GM20431 (cell line): ENCODE data around the gene NAA60.

Experiments used
- in situ Hi-C: fragments of 300-500 bp; cut with MseI, MboI; formaldehyde crosslinking; loops from one replicate; pipeline ENCODE4 v1.15.0; 2020; ENCODE audit warnings: low sequenced_read_pairs; ENCODE audit not compliant: unreplicated experiment

NAA60 gene

DNA sequence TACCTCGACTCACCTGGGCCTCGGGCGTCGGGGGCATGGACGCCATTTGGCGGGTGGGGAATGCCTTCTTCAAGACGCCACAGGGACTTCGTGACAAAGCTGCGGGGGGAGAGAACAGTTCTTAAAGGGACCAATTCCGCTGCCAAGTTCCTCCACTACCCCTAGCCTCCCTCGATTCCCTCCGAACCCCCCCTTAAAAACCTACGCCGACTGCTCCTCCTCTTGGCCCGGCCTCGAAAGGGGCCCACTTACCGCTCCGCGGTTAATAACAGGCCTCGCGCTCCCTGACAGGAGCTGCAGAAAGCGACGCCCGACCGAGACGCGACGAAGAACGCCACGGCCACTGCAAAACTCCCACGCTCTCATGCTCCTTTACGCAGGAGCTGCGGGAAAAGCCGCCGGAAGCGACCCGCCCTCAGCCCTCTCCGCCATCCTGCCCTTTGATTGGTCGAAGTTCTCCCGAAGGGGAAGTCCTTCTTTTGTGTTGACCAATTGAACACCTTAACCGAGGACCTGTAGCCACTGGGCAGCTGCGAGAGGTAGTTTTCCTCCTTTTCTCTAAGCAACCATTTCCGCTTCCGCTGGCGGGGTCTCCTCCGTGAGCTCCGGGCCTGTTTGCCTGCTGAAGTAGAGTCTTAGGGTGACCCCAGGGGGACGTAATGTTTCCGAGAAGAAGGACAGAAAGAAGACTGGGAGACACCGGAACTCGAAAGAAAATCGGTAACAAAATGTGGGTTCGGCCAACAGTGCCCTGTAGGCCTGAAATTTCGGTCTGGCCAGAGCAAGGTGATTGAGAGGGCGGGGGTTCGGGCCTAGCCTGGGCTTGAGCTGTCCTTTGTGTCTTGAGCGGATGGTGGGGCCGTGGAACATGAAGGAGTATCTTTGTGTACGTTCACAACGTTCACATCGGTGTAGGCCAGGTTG is at the start of gene NAA60, which contains the start of gene ZNF597:
NAA60 (plus strand) TSS at position 573 of the 924 bp plus-strand sequence. CDS start 32,548 bp downstream, outside the sequence.
ZNF597 (minus strand) TSS at position 397 of the 924 bp plus-strand sequence; CDS start at position 46, 351 bp downstream.
- in situ Hi-C loops = no loop called here

DNA sequence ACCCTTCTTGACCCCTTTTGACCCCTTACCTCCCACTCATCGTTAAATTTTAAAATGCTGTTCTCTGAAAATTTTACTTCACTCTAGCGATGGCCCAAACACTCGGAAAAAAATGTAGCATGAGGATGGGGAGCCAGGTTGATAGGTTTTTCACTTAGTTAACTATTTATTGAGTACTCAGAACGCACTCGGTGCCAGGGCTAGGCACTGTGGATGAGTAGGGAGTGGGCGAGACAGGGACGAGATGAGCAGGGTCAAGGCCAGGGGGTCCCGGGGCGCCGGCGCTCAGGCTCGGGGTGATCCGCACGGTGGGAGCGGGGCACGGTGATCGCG is 43.1 kb upstream of the NAA60 start:
- in situ Hi-C loops = no loop called here

DNA sequence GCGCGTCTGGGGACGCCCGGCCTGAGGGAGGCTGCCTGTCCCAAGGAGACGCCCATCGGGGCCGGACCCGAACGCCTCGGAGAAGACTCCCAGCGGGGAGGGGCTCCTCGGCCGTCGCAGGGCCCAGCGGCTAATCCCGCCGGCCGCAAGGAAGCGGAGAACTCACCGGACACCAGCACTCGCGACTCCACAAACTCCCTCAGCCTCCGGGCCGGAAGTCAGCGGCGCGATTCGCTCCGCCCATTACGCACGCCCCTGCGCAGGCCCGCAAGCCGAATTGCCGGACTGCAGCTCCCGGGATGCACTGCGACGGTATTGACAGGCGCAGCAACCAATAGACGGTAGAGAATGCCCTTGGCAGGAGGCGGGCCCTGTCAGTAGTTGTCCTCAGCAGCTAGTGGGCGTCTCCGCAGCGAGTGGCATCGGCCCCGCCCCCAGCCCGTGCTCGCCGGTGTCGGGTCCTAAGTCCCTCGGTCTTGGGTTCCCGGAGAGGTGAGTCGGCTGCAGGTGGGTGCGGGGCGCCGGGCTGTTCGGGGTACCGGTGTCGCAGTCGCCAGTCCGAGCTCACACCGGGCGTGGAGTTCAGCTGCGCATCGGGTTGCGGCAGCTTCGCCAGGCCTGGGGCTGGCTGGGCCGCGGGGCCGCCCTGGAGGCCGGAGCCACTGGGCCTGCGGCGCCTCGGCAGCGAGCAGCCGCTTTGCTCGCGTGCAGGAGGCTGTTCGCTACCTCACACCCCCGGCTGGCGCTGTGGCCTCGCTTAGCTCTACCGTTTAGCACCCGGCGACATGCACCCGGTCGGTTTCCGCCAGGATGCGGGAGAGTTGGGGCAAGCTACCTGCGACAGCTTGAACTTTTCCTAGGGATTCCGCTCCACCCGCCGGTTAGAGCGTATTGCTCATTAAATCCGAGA is 42.4 kb upstream of the NAA60 start, which contains the start of the genes ZNF174 and ZSCAN32:
ZNF174 (plus strand) TSS at position 437 of the 910 bp plus-strand sequence. CDS start 790 bp downstream, outside the sequence.
ZSCAN32 (minus strand) TSS at position 226 of the 910 bp plus-strand sequence. CDS start 3,447 bp downstream, outside the sequence.
- in situ Hi-C loops = no loop called here

DNA sequence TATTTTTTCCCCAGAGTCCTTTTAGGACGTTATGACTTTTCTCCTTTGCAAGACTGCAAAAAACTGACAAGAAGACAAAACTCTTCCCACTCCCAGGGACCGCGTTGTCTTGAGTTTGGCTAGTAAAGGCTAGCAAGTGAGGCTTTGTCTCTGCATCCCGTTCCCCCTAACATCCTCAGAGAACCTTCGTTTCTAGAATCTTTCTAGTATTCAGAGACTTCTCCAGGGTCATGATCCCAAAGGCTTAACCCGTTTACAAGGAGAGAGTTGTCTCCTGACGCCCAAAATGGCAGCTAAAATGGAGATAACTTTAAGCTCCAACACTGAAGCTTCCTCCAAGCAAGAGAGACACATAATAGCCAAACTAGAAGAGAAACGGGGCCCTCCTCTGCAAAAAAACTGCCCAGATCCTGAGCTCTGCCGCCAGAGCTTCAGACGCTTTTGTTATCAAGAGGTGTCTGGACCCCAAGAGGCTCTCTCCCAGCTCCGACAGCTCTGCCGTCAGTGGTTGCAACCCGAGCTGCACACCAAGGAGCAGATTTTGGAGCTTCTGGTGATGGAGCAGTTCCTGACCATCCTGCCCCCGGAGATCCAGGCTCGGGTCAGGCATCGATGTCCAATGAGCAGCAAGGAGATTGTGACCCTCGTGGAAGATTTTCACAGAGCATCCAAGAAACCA is 41.6 kb upstream of the NAA60 start:
- in situ Hi-C loops = no loop called here

DNA sequence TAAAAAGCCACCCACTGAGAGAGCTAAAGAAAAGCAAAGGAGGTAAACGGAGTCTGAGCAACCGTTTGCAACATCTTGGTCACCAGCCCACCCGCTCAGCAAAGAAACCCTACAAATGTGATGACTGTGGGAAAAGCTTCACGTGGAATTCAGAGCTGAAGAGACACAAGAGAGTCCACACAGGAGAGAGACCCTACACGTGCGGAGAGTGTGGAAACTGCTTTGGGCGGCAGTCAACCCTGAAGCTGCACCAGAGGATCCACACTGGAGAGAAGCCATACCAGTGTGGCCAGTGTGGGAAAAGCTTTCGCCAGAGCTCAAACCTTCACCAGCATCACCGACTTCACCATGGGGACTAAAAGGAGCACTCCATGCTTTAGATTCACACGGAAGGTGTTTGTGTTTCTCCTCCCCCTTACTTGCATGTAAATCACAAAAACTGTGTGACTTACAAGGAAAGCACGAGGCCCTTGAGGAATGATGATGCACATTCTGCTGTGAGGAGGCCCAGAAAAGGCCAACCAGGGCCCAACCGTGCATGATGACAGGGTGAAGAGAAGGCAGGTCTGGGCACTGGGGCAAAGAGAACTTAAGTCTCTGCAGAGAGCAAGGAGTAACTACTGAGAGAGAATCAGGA is 34.8 kb upstream of the NAA60 start:
- in situ Hi-C loops = no loop called here

DNA sequence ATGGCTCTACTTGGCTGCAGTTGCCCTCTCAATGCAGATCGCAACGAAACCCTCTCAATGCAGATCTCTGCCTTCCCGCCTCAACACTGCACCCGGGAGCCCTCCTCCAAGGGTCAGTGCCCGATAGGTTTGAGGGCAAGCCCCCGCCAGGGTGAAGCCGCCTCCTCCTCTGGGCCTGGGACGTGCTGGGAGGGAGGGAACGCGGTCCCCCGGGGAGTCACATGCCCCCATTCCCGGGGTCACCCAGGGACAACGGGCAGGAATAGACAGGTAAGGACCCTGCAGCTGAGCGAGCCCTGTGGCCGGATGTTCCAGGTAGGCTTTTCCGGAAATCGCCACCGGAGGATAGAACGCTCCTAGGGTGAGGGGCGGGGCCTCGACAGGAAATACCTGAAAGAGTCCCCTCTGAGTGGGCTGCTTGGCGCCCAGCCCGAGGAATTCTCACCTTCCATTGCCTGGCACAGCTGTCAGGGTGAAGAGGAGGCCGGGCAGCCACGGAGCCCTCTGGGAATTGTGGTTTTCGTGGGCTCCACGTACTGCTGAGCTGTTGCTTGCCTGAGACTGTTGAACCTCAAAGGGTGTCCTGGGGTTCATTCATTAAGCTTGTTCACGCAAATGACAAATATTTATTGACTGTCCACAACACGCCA is 29.6 kb upstream of the NAA60 start:
- in situ Hi-C loops = no loop called here

DNA sequence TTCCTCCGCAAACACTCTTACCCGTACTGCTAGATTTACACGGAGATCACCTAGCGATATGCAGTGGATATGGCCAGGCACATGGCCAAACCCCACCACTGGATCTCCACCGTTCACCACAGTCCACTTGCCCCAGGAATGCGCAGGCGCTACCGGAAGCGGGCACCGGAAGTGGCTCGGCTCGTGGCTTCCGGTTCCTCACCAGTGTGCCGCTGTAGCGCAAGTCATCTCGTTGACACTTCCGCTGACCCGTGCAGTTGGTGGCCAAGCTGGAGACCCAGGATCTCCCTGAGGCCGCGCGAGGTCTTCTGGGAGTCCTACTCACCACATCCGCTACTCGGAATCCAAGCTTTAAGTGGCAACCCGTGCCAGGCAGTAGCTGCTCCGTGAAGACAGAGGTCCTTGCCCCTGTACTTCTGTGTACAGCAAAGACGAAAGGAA is 11.7 kb upstream of the NAA60 start:
- in situ Hi-C loops = no loop called here

DNA sequence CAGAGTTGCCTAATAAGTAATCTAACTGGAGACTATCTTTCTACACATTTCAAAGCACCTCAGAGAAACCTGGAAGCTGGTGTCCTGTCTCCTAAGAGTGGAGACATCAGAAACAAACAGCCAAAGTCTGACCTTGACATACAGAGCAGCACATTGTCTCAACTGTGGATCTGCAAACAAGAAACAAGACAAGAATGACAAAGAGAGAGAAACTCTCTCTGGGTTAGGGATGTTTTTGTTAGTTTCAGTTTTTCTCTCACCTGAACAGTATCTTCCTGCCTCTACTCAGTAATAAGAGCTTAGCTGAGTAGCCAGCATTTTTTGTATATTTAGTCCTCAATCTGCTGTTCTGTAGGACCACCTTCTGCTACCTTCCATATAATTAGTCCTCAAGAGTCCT is 9.1 kb upstream of the NAA60 start:
- in situ Hi-C loops = no loop called here

DNA sequence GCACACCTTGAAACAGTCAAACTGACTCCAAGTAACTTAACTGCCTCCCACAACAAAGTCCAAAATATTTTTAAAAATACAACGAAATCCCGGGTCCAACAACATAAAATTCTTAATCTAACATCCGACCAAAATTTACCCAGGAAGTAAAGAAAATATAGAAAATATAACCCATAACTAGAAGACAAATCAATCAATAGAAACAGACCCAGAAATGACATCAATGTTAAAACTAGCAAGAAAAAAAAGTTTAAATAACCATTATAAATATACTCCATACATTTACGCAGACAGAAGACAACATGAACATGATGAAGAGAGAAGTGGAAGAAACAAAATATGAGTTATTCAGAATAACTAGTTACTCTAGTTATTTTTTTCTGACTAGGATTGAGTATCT is 3.8 kb upstream of the NAA60 start:
- in situ Hi-C loops = no loop called here

DNA sequence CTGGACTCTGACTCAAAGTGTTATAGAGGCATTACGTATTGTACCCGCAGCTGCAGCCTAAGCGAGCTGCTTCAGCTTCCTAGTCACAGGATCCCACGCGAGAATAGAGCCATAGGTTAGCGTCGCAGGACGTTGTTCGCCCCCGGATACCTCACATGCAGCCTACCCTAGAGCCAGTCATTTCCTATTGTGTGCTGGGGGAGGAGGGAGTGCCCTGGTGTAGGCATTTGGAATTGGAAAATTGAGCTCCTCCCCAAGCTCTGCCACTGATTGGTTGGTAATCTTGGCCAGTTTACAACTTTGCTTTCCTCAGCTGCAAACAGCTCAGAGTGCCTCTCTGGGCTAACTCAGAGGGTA is 530 bp downstream of the NAA60 start:
- in situ Hi-C loops = no loop called here

DNA sequence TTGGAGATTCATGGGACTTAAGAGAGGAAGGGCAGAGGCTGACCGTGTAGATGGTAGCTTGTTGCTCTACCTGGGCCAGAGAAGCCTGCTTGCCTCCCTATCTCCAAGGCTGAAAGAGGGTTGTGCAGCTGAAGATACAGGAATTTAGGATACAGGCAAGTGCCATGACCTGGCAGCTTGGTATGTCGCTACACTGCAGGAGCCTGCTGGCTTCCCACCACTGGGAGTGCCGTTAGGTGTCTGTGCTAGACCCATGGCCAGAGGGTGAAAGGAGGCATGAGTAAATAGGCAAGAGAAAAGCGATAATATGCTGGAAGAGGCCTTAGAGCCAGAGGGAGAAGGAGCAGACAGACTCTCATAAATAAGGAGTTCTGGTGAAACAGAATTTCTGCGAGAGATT is 10.6 kb downstream of the NAA60 start:
- in situ Hi-C loops = no loop called here

DNA sequence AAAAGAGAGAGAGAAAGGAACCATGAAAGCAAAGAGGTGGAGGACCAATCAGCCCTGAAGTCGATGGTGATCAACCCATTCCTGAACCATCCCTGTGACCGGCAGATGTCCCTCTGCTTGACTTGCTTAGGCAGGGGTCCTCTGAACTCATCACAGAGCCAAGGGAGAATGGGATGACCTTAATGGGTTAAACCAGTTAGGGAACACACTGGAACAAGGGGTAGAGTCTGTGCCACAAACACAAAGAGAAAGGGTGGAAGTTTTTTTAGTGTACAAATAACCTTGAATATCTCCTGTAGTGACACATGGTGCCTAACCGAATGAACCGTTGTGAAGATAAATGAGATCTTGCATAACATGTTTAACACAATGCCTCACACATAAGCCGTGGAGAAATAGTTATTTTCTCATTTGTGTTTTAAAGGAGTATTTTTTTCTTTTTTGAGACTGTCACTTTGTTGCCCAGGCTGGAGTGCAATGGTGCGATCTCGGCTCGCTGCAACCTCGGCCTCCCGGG is 11.2 kb downstream of the NAA60 start:
- in situ Hi-C loops = no loop called here

DNA sequence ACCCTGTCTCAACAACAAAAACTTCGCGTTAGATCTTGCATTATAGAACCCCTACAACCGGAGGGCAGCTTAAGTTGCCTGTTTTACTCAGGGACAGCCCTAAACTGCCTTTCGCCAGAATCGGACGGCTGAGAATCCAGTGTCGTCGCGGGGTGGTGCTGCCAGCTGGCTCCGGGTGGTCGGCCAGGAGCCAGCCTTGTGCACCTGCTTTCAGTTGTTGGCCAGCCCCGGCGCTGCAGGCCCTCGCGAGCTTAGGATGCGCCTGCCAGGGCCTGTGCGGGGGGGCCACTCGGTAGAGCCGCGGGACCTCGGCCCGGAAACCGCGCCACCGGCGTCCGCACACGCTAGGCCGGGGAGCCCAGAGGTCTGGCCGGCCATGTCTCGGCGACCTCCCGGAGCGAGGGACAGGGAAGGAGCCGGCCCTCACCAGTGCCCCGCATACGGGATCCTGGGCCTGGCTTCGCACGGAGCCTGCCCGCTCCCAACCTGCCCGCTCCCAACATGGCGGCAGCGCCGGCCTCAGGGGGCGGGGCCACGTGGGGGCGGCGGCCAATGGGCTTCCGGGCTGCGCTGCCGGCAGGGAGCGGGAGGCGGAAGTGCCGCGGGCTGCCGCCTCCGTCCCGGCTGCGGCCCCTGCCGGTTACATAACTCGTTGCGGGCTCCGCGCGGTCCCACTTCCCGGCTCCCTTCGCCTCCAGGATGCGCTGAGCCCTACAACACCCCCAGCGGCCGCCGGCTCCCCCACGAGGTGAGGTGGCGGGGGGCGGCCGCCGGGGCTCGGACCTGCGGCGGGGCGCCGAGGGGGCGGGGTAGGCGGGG is 14.2 kb downstream of the NAA60 start:
- in situ Hi-C loops = no loop called here

DNA sequence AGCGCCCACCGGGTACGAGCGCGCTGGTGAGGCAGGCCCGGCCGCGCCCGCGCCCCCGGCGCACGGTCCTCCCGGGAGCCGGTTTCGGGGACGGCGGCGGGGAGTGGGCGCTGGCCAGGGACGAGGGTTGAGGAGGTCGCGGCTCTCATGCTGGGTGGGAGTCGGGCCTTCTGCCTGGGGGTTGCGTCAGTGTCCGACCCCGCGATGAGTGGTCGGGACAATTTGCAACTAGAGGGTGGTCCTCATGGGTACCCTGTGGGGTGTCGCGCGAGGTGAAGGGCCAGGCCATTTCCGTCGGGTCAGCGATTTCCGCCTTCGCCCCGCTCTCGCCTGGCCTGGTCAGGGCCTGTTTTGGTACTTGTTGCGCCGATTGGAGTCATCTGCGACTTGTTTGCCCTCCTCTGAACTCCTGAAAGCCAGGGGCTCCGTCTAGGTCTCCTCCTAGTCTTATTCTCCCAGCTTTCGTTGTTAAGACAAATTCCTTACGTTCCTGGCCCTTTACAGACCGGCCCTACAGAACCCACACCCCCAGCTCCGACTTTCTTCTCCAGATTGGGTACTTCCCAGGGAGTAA is 14.9 kb downstream of the NAA60 start:
- in situ Hi-C loops = no loop called here

DNA sequence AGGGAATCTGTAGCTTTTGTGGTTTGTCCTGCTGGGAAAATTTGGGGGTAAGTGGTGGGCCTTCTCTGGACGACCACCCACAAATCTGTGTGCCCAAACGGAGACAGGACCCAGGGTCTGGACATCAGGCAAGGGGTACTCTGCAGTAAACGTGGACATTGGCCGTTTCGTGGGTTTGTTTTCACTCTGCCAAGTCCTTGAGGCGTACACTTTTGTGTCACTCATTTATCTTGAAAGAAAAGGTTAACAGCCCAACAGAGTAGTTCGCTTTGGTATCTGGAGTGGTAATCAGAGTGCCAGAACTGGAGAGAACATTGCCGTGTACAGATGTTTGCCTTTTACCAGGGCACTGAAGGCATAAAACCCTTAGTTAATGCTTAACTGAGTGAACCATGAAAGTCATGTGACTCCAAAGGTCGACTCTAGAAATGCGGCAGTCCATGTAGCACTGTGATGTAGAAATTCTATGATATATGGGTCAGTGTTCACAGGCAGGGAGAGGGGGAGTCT is 15.4 kb downstream of the NAA60 start:
- in situ Hi-C loops = no loop called here

DNA sequence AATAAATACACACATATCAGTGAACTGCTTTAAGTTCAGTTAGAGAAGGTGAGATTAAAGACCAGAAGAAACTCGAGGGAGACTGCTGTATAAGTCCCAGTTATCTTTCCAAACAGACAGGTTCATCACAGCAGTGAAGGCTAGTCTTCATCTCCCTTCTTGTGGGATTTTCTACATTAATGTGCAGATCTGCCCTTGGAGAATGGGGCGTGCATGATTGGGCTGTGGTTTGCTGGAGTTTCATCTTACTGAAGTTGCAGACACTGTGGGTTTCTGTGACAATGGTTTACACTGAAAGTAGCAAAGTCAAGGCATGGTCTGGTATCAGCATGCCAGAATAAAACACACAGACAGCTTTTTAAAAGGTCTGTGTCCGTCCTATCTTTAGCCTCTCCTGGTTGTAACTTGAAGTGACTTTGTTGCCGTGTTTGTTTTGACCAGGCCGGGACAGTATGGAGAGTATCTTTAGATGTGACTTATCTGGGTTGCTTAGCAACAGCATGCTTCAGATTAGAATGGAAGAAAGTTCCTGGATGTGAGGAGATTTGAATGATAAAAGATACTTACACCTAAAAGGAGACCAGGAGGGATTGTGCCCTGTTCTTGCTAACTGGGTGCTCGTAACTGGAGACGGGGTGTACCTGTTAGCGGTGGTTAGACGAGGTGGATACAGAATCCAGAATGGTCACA is 16.1 kb downstream of the NAA60 start:
- in situ Hi-C loops = no loop called here

DNA sequence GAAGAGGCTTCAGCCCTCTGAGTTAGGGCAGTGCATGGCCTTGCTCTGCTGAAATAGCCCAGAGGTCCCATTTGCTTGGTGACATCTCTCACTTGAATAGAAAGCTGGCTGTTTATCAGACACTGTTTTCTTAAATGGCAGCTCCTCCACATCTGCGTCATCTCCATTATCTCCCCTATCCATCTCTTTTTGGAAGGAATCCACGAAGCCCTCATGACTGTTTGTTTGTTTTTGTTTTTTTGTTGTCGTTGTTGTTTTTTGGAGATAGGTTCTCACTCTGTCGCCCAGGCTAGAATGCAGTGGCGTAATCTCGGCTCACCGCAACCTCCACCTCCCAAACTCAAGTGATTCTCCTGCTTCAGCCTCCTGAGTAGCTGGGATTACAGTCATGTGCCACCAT is 16.6 kb downstream of the NAA60 start:
- in situ Hi-C loops = no loop called here
